Thyroid gland (tissue), 4 donors: ENCODE measurements around the gene BANP.
"Not testable (repeated sequence)": the region's sequence is repeated elsewhere in the genome, so short reads cannot be mapped to it uniquely, and the experiment has no call there.

Experiments
- POLR2A ChIP-seq, 2 donors: fragments of 450-650 bp; IDR thresholded peaks; one replicate each; pipeline ENCODE4 v1.6.1; 2017; ENCODE audit warnings: antibody characterized with exemption in 2 of 2, mild to moderate bottlenecking in 2 of 2, moderate library complexity in 1 of 2
- TF ChIP-seq, protein P1 (sequence below), 6 experiments: fragments of 200-600 bp in 3 of 6; fragments of 450-650 bp in 3 of 6; sonication (generic) in 3 of 6; IDR thresholded peaks; one replicate each; pipeline ENCODE4 v1.5.1; 2016 to 2019; ENCODE audit warnings: antibody characterized with exemption in 6 of 6, mild to moderate bottlenecking in 2 of 6, inconsistent platforms in 1 of 6, moderate library complexity in 1 of 6

DNA sequence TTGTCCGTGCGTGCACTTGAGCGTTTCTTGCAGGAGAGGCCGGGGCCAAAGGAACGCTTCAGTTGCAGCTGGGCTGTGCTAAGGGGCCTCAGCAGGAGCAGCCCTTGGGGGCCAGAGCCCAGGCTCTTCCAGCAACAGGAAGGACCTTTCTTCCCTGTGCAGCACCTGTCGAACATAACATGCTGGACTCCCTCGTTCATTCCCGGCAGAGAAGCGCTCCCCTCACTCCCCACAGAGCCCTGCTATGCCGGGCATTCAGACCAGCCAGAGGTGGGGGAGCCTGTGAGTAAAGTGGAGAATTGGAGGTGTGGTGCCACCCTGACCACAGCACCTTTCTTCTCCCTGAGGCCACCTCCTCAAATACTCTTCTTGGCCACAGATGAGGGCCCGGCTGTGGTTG, 94.1 kb downstream of the BANP start:
- TF ChIP-seq, protein P1, sequence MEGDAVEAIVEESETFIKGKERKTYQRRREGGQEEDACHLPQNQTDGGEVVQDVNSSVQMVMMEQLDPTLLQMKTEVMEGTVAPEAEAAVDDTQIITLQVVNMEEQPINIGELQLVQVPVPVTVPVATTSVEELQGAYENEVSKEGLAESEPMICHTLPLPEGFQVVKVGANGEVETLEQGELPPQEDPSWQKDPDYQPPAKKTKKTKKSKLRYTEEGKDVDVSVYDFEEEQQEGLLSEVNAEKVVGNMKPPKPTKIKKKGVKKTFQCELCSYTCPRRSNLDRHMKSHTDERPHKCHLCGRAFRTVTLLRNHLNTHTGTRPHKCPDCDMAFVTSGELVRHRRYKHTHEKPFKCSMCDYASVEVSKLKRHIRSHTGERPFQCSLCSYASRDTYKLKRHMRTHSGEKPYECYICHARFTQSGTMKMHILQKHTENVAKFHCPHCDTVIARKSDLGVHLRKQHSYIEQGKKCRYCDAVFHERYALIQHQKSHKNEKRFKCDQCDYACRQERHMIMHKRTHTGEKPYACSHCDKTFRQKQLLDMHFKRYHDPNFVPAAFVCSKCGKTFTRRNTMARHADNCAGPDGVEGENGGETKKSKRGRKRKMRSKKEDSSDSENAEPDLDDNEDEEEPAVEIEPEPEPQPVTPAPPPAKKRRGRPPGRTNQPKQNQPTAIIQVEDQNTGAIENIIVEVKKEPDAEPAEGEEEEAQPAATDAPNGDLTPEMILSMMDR (IDR thresholded peaks at IDR 0.05), result not testable (repeated sequence)
- TF ChIP-seq POLR2A (IDR thresholded peaks at IDR 0.05), result not testable (repeated sequence)
